CD4-positive, alpha-beta memory T cell (primary cell): ENCODE measurements around the gene KRTAP12-4. TPM values are rescaled to one million over a fixed set of nuclear protein-coding genes. Genes with fewer than 3 reads are reported as not detected.

ENCODE experiments used
- CTCF ChIA-PET: fragments of 350-600 bp; sonication (Branson Sonifier 250); formaldehyde crosslinking; loops from one replicate; lab custom pipeline; 2021; ENCODE audit warnings: inconsistent platforms; ENCODE audit not compliant: partially characterized antibody; lab: Charles Lee
- POLR2A ChIA-PET: fragments of 350-600 bp; sonication (Branson Sonifier 250); formaldehyde crosslinking; loops from one replicate; lab custom pipeline; 2021; ENCODE audit not compliant: partially characterized antibody; lab: Charles Lee
- DNase-seq, 5 donors: peaks; one replicate each; pipeline versions ENCODE4 v3.0.0 to v3.0.0-alpha.2; 2020 to 2022; ENCODE audit warnings: mixed read lengths in 1 of 5
- H3K27ac ChIP-seq: one replicate; pipeline ENCODE4 v1.7.0; 2013; ENCODE audit warnings: low read depth, low read length
- H3K27me3 ChIP-seq: 2 replicates; pipeline ENCODE4 v1.7.0; 2013; ENCODE audit warnings: mild to moderate bottlenecking, low read length, moderate library complexity; ENCODE audit not compliant: insufficient read depth
- H3K36me3 ChIP-seq: 2 replicates; pipeline ENCODE4 v1.7.0; 2013; ENCODE audit warnings: mild to moderate bottlenecking, low read length, moderate library complexity; ENCODE audit not compliant: insufficient read depth
- H3K4me1 ChIP-seq: 2 replicates; pipeline ENCODE4 v1.7.0; 2013; ENCODE audit warnings: mild to moderate bottlenecking, low read length, moderate library complexity; ENCODE audit not compliant: insufficient read depth
- H3K4me3 ChIP-seq, 2 donors: one replicate each; pipeline ENCODE4 v1.7.0; 2013; ENCODE audit warnings: low read length in 2 of 2, mild to moderate bottlenecking in 1 of 2
- H3K9me3 ChIP-seq, 2 donors: one replicate each; pipeline ENCODE4 v1.7.0; 2013; ENCODE audit warnings: low read length in 2 of 2, control low read depth in 1 of 2; ENCODE audit not compliant: control insufficient read depth in 1 of 2
- H3K27ac Mint-ChIP-seq, 7 donors: one replicate each; pipeline ENCODE4 v1.8.0; 2020 to 2021; ENCODE audit warnings: mixed read lengths in 7 of 7, mild to moderate bottlenecking in 6 of 7, inconsistent platforms in 3 of 7, moderate library complexity in 3 of 7
- H3K27me3 Mint-ChIP-seq, 2 donors: one replicate each; pipeline ENCODE4 v1.8.0; 2020 to 2021; ENCODE audit warnings: mixed read lengths in 2 of 2
- H3K36me3 Mint-ChIP-seq, 2 donors: one replicate each; pipeline ENCODE4 v1.8.0; 2020 to 2021; ENCODE audit warnings: mixed read lengths in 2 of 2, inconsistent platforms in 1 of 2, mild to moderate bottlenecking in 1 of 2
- H3K4me1 Mint-ChIP-seq, 4 donors: one replicate each; pipeline ENCODE4 v1.8.0; 2020 to 2021; ENCODE audit warnings: mixed read lengths in 4 of 4, mild to moderate bottlenecking in 1 of 4
- H3K4me3 Mint-ChIP-seq, 8 donors: one replicate each; pipeline ENCODE4 v1.8.0; 2020 to 2021; ENCODE audit warnings: mixed read lengths in 8 of 8, mild to moderate bottlenecking in 7 of 8, moderate library complexity in 6 of 8, inconsistent platforms in 3 of 8
- H3K9me3 Mint-ChIP-seq, 8 donors: one replicate each; pipeline ENCODE4 v1.8.0; 2020 to 2021; ENCODE audit warnings: mixed read lengths in 8 of 8, mild to moderate bottlenecking in 5 of 8, inconsistent platforms in 3 of 8, moderate library complexity in 1 of 8
- intact Hi-C: fragments of 100-400 bp; cut with micrococcal nuclease; formaldehyde crosslinking; loops from one replicate; pipeline ENCODE4 v1.15.1; 2023
- polyA plus RNA-seq, 2 donors: library from polyadenylated mRNA; unstranded; fragments of 300-500 nt; fragmentation: Illumina TruSeq; gene quantifications; one replicate each; pipeline ENCODE4 v1.2.3, GENCODE V29; 2021
- total RNA-seq, 2 experiments: library from RNA; stranded (reverse); gene quantifications; one replicate each; pipeline ENCODE4 v1.2.3, GENCODE V29; 2021

The KRTAP12-4 gene, protein sequence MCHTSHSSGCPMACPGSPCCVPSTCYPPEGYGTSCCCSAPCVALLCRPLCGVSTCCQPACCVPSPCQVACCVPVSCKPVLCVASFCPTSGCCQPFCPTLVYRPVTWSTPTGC
- total RNA-seq (not detected), polyA plus RNA-seq (not detected)

DNA sequence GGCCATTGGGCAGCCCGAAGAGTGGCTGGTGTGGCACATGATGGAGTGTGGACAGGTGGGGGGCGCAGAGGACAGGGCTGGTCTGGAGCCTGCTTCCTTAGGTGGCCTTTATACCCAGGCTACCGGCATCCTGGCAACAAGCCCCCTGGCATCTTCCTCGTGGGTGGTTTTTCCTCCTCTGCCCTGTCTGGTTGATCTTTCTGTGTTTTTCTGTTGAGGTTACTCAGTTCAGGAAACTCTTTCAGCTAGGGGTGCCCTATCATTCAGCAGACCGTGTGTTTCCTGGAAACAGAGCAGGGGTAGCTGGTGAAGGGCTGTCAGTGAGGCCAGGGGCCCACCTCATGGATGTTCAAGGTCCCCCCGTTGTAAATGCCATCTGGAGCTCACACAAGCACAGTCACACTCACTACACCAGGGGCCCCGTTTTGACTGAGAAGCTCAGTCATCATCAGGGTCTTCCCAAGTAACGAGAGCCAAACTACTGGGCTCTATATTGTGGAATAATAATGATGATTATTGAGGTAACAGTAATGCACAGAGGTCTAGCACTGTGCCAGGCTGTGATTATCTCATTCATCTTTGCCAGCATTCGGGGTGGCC lies at the start of gene KRTAP12-4:
KRTAP12-4 (minus strand) TSS at position 84 of the 600 bp plus-strand sequence; CDS start at position 39, 45 bp downstream.
- Mint-ChIP-seq H3K4me3 (peak within 1 kb of the TSS; percentile 15 to 87 (median 66)), H3K4me1 (peaks cover 50 to 67% (median 57%) of the 10 kb centered on the region in 4 donors), H3K27ac (peak within 1 kb of the TSS; percentile 87 to 97 (median 95)), H3K36me3 (peaks cover 14 to 17% of the 10 kb centered on the region in 2 donors), H3K9me3 (peaks cover 2 to 39% (median 25%) of the 10 kb centered on the region in 8 donors), H3K27me3 (no peaks in the 10 kb centered on the region)
- POLR2A ChIA-PET, result interaction anchor here (1.1 to 3.6 kb wide), 4 partner anchors 36 to 277 kb away, joined by 3 to 29 read pairs (median 4); no protein-coding TSS in a partner anchor
- Histone ChIP-seq H3K4me3 (peak within 1 kb of the TSS in 1 of 2 donors; percentile 16), H3K27ac (peak within 1 kb of the TSS; percentile 45), H3K4me1 (peaks cover 64% of the 10 kb centered on the region), H3K9me3 (peaks cover 3 to 4% of the 10 kb centered on the region in 2 donors), H3K27me3 (no peaks in the 10 kb centered on the region), H3K36me3 (no peaks in the 10 kb centered on the region)
- DNase-seq, result no peak
- intact Hi-C loops, result no loop called here
- CTCF ChIA-PET, result interaction anchor here (0.8 to 1.8 kb wide), 3 partner anchors 32 to 87 kb away, joined by 3 to 8 read pairs (median 7); no protein-coding TSS in a partner anchor

GRCh38 chr21:44703731-44704635 lies 49.5 kb upstream of the KRTAP12-4 start:
- H3K36me3 ChIP-seq, result no peaks in the 10 kb centered on the region
- Mint-ChIP-seq H3K36me3 (no peaks in the 10 kb centered on the region), H3K27ac (no peak overlapping the region), H3K9me3 (peaks cover 0 to 24% (median 21%) of the 10 kb centered on the region in 8 donors), H3K27me3 (peaks cover 58 to 65% of the 10 kb centered on the region in 2 donors), H3K4me3 (no peak overlapping the region), H3K4me1 (peaks cover 2 to 17% (median 9%) of the 10 kb centered on the region in 4 donors)
- H3K9me3 ChIP-seq, result no peaks in the 10 kb centered on the region
- no peak for DNase-seq
- ChIA-PET POLR2A (no interaction called here), CTCF (no interaction called here)
- H3K27me3 ChIP-seq, result peaks cover 48% of the 10 kb centered on the region
- no peak overlapping the region for H3K27ac ChIP-seq
- no peak overlapping the region for H3K4me3 ChIP-seq
- H3K4me1 ChIP-seq, result peaks cover 11% of the 10 kb centered on the region
- intact Hi-C loops, result no loop called here

GRCh38 chr21:44702973-44703730 lies 48.7 kb upstream of the KRTAP12-4 start:
- peaks cover 42% of the 10 kb centered on the region for H3K27me3 ChIP-seq
- intact Hi-C loops, result no loop called here
- Mint-ChIP-seq H3K4me3 (no peak overlapping the region), H3K27ac (peak overlapping the region in 1 of 7 donors; percentile 30), H3K9me3 (peaks cover 0 to 24% (median 21%) of the 10 kb centered on the region in 8 donors), H3K27me3 (peaks cover 58 to 64% of the 10 kb centered on the region in 2 donors), H3K4me1 (peaks cover 0 to 12% (median 6%) of the 10 kb centered on the region in 4 donors), H3K36me3 (no peaks in the 10 kb centered on the region)
- DNase-seq, result no peak
- H3K27ac ChIP-seq, result no peak overlapping the region
- H3K9me3 ChIP-seq, result no peaks in the 10 kb centered on the region
- CTCF ChIA-PET, result no interaction called here
- H3K36me3 ChIP-seq, result no peaks in the 10 kb centered on the region
- H3K4me3 ChIP-seq, result no peak overlapping the region
- POLR2A ChIA-PET, result no interaction called here
- H3K4me1 ChIP-seq, result peaks cover 3% of the 10 kb centered on the region

GRCh38 chr21:44702111-44702972 lies 47.9 kb upstream of the KRTAP12-4 start:
- Mint-ChIP-seq H3K36me3 (no peaks in the 10 kb centered on the region), H3K4me3 (no peak overlapping the region), H3K27ac (peak overlapping the region in 2 of 7 donors; percentile 23 to 30), H3K4me1 (peaks cover under 1 to 16% (median 1%) of the 10 kb centered on the region in 4 donors), H3K27me3 (peaks cover 58 to 62% of the 10 kb centered on the region in 2 donors), H3K9me3 (peaks cover 0 to 24% (median 21%) of the 10 kb centered on the region in 8 donors)
- intact Hi-C loops, result no loop called here
- no peaks in the 10 kb centered on the region for H3K9me3 ChIP-seq
- peaks cover under 1% of the 10 kb centered on the region for H3K4me1 ChIP-seq
- H3K27ac ChIP-seq, result no peak overlapping the region
- POLR2A ChIA-PET, result no interaction called here
- H3K4me3 ChIP-seq, result no peak overlapping the region
- no peak for DNase-seq
- no peaks in the 10 kb centered on the region for H3K36me3 ChIP-seq
- CTCF ChIA-PET, result no interaction called here
- peaks cover 40% of the 10 kb centered on the region for H3K27me3 ChIP-seq

GRCh38 chr21:44701541-44701940 lies 47.1 kb upstream of the KRTAP12-4 start:
- no peak for DNase-seq
- no peaks in the 10 kb centered on the region for H3K36me3 Mint-ChIP-seq
- ChIA-PET CTCF (interaction anchor here (1.1 kb wide), 1 partner anchor 41 kb away, joined by 3 read pairs; no protein-coding TSS in a partner anchor), POLR2A (no interaction called here)
- peaks cover 34% of the 10 kb centered on the region for H3K27me3 ChIP-seq
- H3K27ac Mint-ChIP-seq, result no peak overlapping the region
- peaks cover 1 to 16% (median 3%) of the 10 kb centered on the region in 4 donors for H3K4me1 Mint-ChIP-seq
- intact Hi-C loops, result no loop called here
- H3K4me1 ChIP-seq, result no peaks in the 10 kb centered on the region
- no peak overlapping the region for H3K4me3 Mint-ChIP-seq
- H3K36me3 ChIP-seq, result no peaks in the 10 kb centered on the region
- peaks cover 0 to 22% (median 21%) of the 10 kb centered on the region in 8 donors for H3K9me3 Mint-ChIP-seq
- peaks cover 62 to 63% of the 10 kb centered on the region in 2 donors for H3K27me3 Mint-ChIP-seq
- H3K27ac ChIP-seq, result no peak overlapping the region
- no peak overlapping the region for H3K4me3 ChIP-seq
- no peaks in the 10 kb centered on the region for H3K9me3 ChIP-seq

DNA sequence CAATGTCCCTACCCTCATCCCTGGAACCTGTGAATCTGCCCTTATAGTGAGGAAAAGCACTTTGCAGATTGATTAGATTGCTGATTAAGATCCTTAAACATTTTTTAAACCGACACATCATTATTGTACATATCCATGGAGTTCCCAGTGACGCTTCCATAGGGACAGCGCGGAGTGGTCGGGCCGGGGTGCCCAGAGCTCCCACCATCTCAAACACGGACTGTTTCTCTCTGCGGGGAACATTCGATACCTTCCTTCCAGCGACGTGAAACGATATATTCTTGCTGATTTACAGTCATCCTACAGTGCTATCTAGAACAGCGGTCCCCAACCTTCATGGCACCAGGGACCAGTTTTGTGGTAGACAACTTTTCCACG lies 46.6 kb upstream of the KRTAP12-4 start:
- no peak for DNase-seq
- Mint-ChIP-seq H3K27ac (no peak overlapping the region), H3K9me3 (peaks cover 0 to 17% (median 16%) of the 10 kb centered on the region in 8 donors), H3K36me3 (no peaks in the 10 kb centered on the region), H3K4me1 (peaks cover 1 to 16% (median 3%) of the 10 kb centered on the region in 4 donors), H3K27me3 (peaks cover 60 to 64% of the 10 kb centered on the region in 2 donors), H3K4me3 (no peak overlapping the region)
- no peak overlapping the region for H3K4me3 ChIP-seq
- CTCF ChIA-PET, result interaction anchor here (1.1 kb wide), 1 partner anchor 41 kb away, joined by 3 read pairs; no protein-coding TSS in a partner anchor
- H3K4me1 ChIP-seq, result no peaks in the 10 kb centered on the region
- POLR2A ChIA-PET, result no interaction called here
- no peaks in the 10 kb centered on the region for H3K9me3 ChIP-seq
- peaks cover 30% of the 10 kb centered on the region for H3K27me3 ChIP-seq
- H3K27ac ChIP-seq, result no peak overlapping the region
- no peaks in the 10 kb centered on the region for H3K36me3 ChIP-seq
- intact Hi-C loops, result no loop called here
